HG02938 (cell line): ENCODE results near the gene STK10.

ENCODE experiments used
- ATAC-seq: cut with Tn5 transposase; IDR thresholded peaks from one replicate; pipeline ENCODE4 v1.9.1; 2021; ENCODE audit warnings: mild to moderate bottlenecking, moderate library complexity; ENCODE audit not compliant: unreplicated experiment

The STK10 gene

DNA sequence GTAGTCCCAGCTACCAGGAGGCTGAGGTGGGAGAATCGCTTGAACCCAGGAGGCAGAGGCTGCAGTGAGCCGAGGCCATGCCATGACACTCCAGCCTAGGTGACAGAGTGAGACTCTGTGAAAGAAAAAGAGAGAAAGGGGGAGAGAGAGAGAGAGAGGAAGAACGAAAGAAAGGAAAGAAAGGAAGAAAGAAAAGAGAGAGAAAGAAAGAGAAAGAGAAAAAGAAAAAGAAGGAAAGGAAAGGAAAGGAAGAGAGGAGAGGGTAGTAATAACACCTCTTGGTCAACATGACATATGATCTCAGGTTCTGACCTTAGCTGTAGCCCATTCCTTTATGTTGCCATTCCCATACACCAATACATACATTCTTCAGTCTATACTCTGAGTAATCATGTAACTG is 195.7 kb downstream of the STK10 start:
- ATAC-seq, result no peak
